ENCODE data around the gene SHFL. TPM values are rescaled to one million over a fixed set of nuclear protein-coding genes. Genes with fewer than 3 reads are reported as not detected.

The SHFL gene
- total RNA-seq, 2 experiments from 2014 or later: 21.9 to 28.5 TPM

DNA sequence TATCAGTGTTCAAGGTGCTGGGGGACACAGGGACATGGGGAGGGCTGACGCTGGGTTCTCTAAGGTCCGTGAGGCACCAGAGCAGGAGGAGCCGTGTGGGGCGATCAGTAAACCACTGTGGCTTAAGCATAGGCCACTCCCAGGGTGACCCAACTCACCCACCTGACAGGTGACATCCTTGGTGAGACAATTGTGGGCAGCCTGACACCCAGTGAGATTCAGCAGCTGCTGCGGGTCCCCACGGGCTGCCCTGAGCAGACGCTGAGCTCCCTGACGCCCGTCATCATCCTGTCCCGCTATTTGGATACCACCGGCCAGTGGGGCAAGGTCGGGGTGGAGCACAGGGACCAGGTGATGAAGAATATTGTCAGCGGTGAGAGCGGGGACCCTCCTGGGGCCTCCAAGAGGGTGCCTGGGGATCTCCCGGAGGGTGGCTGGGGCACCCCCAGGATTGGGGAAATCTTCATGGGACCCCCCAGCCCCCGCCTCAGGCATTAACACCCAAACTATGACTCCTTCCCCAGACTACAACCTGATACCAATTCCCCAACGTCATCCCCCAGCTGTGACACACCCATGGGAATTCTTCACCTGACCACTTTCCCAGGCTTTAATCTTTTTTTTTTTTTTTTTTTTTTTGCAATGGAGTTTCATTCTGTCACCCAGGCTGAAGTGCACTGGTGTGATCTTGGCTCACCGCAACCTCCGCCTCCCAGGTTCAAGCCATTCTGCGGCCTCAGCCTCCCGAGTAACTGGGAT, 33.3 kb upstream of the SHFL start:
- no peaks in the 10 kb centered on the region for H3K36me3 ChIP-seq (ENCODE audit: insufficient read depth, low read length)
- no peaks in the 10 kb centered on the region for H3K4me1 ChIP-seq (ENCODE audit: insufficient read depth, low read length, poor library complexity, severe bottlenecking)
- no peaks in the 10 kb centered on the region for H3K79me2 ChIP-seq (ENCODE audit: insufficient read depth, low read depth, low read length)
- CTCF ChIA-PET (ENCODE audit: unreplicated experiment): no interaction called here
- H2AFZ ChIP-seq (ENCODE audit: low read length): no peak overlapping the region
- intact Hi-C loops (cut with micrococcal nuclease; ENCODE audit: unreplicated experiment): no loop called here
- DNase-seq (ENCODE audit: low spot score): no peak
- no peaks in the 10 kb centered on the region for H3K9me3 ChIP-seq (ENCODE audit: low read length)
- no peaks in the 10 kb centered on the region for H4K20me1 ChIP-seq (ENCODE audit: insufficient read depth, low read length)
- no peak overlapping the region for H3K4me2 ChIP-seq (ENCODE audit: low read length)
- no peaks in the 10 kb centered on the region for H3K9me2 ChIP-seq (ENCODE audit: insufficient read depth, low read length)
- POLR2A ChIA-PET: no interaction called here
- H3K27ac ChIP-seq (ENCODE audit: low read depth, low read length, poor library complexity, severe bottlenecking): no peak overlapping the region
- TF ChIP-seq, protein P1, sequence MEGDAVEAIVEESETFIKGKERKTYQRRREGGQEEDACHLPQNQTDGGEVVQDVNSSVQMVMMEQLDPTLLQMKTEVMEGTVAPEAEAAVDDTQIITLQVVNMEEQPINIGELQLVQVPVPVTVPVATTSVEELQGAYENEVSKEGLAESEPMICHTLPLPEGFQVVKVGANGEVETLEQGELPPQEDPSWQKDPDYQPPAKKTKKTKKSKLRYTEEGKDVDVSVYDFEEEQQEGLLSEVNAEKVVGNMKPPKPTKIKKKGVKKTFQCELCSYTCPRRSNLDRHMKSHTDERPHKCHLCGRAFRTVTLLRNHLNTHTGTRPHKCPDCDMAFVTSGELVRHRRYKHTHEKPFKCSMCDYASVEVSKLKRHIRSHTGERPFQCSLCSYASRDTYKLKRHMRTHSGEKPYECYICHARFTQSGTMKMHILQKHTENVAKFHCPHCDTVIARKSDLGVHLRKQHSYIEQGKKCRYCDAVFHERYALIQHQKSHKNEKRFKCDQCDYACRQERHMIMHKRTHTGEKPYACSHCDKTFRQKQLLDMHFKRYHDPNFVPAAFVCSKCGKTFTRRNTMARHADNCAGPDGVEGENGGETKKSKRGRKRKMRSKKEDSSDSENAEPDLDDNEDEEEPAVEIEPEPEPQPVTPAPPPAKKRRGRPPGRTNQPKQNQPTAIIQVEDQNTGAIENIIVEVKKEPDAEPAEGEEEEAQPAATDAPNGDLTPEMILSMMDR (conservative IDR thresholded peaks at IDR 0.05; ENCODE audit: low read length): no peak
- no peak for TF ChIP-seq EZH2phosphoT487 (IDR thresholded peaks at IDR 0.05; ENCODE audit: borderline replicate concordance, low read depth, low read length)
- no TSS peak for BruUV-seq (replicated peaks)
- H3K4me3 ChIP-seq (ENCODE audit: low read depth, low read length, poor library complexity, severe bottlenecking): no peak overlapping the region

DNA sequence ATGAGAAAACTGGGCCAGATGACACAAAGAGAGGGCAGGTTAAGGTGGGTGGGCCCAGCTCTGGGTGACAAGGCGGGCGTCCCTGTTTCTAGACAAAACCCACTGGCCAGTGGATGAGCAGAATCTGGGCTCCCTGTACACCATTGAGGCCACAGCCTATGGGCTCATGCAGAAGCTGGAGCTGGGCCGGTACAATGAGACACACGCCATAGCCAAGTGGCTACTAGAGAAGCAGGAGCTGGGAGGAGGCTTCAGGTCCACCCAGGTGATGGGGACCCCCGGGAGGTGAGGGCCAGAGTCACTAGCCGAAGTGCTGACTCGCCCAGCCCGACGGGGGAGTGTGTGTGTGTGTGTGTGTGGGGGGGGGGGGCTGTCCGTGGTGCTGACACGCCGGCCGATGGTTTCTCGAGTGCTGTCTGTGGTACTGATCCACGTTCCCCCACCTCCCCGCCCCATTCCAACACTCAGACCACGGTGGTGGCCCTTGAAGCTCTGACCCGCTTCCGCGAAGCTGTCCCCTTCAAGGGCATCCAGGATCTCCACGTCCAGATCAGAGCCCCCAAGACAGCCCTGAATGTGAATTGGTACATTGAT, 24.3 kb upstream of the SHFL start:
- ChIA-PET CTCF (ENCODE audit: unreplicated experiment) (no interaction called here), POLR2A (no interaction called here)
- H3K4me3 ChIP-seq (ENCODE audit: low read depth, low read length, poor library complexity, severe bottlenecking): no peak overlapping the region
- no peak overlapping the region for H3K27ac ChIP-seq (ENCODE audit: low read depth, low read length, poor library complexity, severe bottlenecking)
- H4K20me1 ChIP-seq (ENCODE audit: insufficient read depth, low read length): no peaks in the 10 kb centered on the region
- no peaks in the 10 kb centered on the region for H3K36me3 ChIP-seq (ENCODE audit: insufficient read depth, low read length)
- no peak overlapping the region for H2AFZ ChIP-seq (ENCODE audit: low read length)
- no TSS peak for BruUV-seq (replicated peaks)
- H3K9me2 ChIP-seq (ENCODE audit: insufficient read depth, low read length): no peaks in the 10 kb centered on the region
- H3K4me2 ChIP-seq (ENCODE audit: low read length): no peak overlapping the region
- no peaks in the 10 kb centered on the region for H3K9me3 ChIP-seq (ENCODE audit: low read length)
- no peak for TF ChIP-seq EZH2phosphoT487 (IDR thresholded peaks at IDR 0.05; ENCODE audit: borderline replicate concordance, low read depth, low read length)
- TF ChIP-seq, protein P1 (conservative IDR thresholded peaks at IDR 0.05; ENCODE audit: low read length): no peak
- H3K4me1 ChIP-seq (ENCODE audit: insufficient read depth, low read length, poor library complexity, severe bottlenecking): no peaks in the 10 kb centered on the region
- intact Hi-C loops (cut with micrococcal nuclease; ENCODE audit: unreplicated experiment): no loop called here
- DNase-seq (ENCODE audit: low spot score): no peak
- no peaks in the 10 kb centered on the region for H3K79me2 ChIP-seq (ENCODE audit: insufficient read depth, low read depth, low read length)

DNA sequence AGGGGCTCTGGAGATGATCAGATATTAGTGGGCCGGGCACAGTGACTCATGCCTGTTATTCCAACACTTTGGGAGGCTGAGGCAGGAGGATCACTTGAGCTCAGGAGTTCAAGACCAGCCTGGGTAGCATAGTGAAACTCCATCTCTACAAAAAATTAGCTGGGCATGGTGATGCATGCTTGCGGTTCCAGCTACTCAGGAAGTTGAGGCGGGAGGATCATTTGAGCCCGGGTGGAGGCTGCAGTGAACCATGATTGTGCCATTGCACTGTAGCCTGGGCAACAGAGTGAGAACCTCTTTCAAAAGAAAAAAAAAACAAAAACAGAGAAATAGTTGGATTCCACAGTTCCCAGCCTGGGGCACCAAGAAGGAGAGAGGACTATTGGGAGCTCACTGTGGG, 17.9 kb upstream of the SHFL start:
- H4K20me1 ChIP-seq (ENCODE audit: insufficient read depth, low read length): no peaks in the 10 kb centered on the region
- H3K4me1 ChIP-seq (ENCODE audit: insufficient read depth, low read length, poor library complexity, severe bottlenecking): no peaks in the 10 kb centered on the region
- intact Hi-C loops (cut with micrococcal nuclease; ENCODE audit: unreplicated experiment): no loop called here
- no peaks in the 10 kb centered on the region for H3K9me3 ChIP-seq (ENCODE audit: low read length)
- H3K9me2 ChIP-seq (ENCODE audit: insufficient read depth, low read length): no peaks in the 10 kb centered on the region
- no peak overlapping the region for H3K4me2 ChIP-seq (ENCODE audit: low read length)
- no peak overlapping the region for H3K27ac ChIP-seq (ENCODE audit: low read depth, low read length, poor library complexity, severe bottlenecking)
- no TSS peak for BruUV-seq (replicated peaks)
- no peak for TF ChIP-seq EZH2phosphoT487 (IDR thresholded peaks at IDR 0.05; ENCODE audit: borderline replicate concordance, low read depth, low read length)
- TF ChIP-seq, protein P1 (conservative IDR thresholded peaks at IDR 0.05; ENCODE audit: low read length): no peak
- H3K79me2 ChIP-seq (ENCODE audit: insufficient read depth, low read depth, low read length): no peaks in the 10 kb centered on the region
- CTCF ChIA-PET (ENCODE audit: unreplicated experiment): no interaction called here
- no peak for DNase-seq (ENCODE audit: low spot score)
- POLR2A ChIA-PET: no interaction called here
- no peak overlapping the region for H3K4me3 ChIP-seq (ENCODE audit: low read depth, low read length, poor library complexity, severe bottlenecking)
- H3K36me3 ChIP-seq (ENCODE audit: insufficient read depth, low read length): no peaks in the 10 kb centered on the region
- H2AFZ ChIP-seq (ENCODE audit: low read length): no peak overlapping the region
